Esophagus squamous epithelium (tissue), 5 donors: ENCODE results near the gene KRT38. TPM values are rescaled to one million over a fixed set of nuclear protein-coding genes. Genes with fewer than 3 reads are reported as not detected.

ENCODE experiments used
- DNase-seq: peaks from one replicate; lab custom pipeline; 2025; lab: John Stamatoyannopoulos, UW
- H3K27ac ChIP-seq, 4 donors: fragments of 200-600 bp; sonication (generic); one replicate each; pipeline ENCODE4 v1.5.1; 2016 to 2019; ENCODE audit warnings: mild to moderate bottlenecking in 1 of 4
- H3K27me3 ChIP-seq, 4 donors: fragments of 200-600 bp; sonication (generic); 1 replicate in 3 of 4; 2 replicates in 1 of 4; pipeline versions ENCODE4 v1.5.1 to v1.6.0; 2017 to 2021; ENCODE audit warnings: antibody characterized with exemption in 1 of 4
- H3K36me3 ChIP-seq, 3 donors: fragments of 200-600 bp; sonication (generic); one replicate each; pipeline ENCODE4 v1.5.1; 2016 to 2019
- H3K4me1 ChIP-seq, 3 donors: fragments of 200-600 bp; sonication (generic); one replicate each; pipeline ENCODE4 v1.5.1; 2017 to 2019
- H3K4me3 ChIP-seq, 4 donors: fragments of 200-600 bp; sonication (generic); 1 replicate in 3 of 4; 2 replicates in 1 of 4; pipeline ENCODE4 v1.5.1; 2016 to 2019; ENCODE audit warnings: mild to moderate bottlenecking in 2 of 4, moderate library complexity in 1 of 4
- H3K9me3 ChIP-seq, 3 donors: fragments of 200-600 bp; sonication (generic); one replicate each; pipeline ENCODE4 v1.5.1; 2016 to 2019
- POLR2A ChIP-seq, 4 donors: fragments of 450-650 bp; IDR thresholded peaks; one replicate each; pipeline ENCODE4 v1.6.1; 2017; ENCODE audit warnings: antibody characterized with exemption in 4 of 4, mild to moderate bottlenecking in 4 of 4, moderate library complexity in 3 of 4
- WGBS, 2 donors: methylation state at CpG; one replicate each; pipeline ENCODE4 v1.1.5; 2018; 5-methylcytosine and 5-hydroxymethylcytosine counted together
- intact Hi-C: fragments of 100-400 bp; cut with DNase I; formaldehyde crosslinking; loops from one replicate; pipeline ENCODE4 v1.15.0; 2022
- total RNA-seq, 4 donors: library from RNA; depleted of rRNA; stranded (reverse); fragments of >200 nt; gene quantifications; one replicate each; pipeline ENCODE4 v1.1.0, GENCODE V29; 2016
- TF ChIP-seq, protein P1 (sequence below), 6 experiments: fragments of 450-650 bp in 4 of 6; fragments of 200-600 bp in 2 of 6; sonication (generic) in 2 of 6; IDR thresholded peaks; one replicate each; pipeline ENCODE4 v1.5.1; 2016 to 2019; ENCODE audit warnings: antibody characterized with exemption in 6 of 6, mild to moderate bottlenecking in 4 of 6, moderate library complexity in 4 of 6
- donor health status: DM: yes; HTN: yes; CAD: no.

The KRT38 gene
- total RNA-seq, 4 donors from 2014 or later: 0.18 TPM; not detected in 3

DNA sequence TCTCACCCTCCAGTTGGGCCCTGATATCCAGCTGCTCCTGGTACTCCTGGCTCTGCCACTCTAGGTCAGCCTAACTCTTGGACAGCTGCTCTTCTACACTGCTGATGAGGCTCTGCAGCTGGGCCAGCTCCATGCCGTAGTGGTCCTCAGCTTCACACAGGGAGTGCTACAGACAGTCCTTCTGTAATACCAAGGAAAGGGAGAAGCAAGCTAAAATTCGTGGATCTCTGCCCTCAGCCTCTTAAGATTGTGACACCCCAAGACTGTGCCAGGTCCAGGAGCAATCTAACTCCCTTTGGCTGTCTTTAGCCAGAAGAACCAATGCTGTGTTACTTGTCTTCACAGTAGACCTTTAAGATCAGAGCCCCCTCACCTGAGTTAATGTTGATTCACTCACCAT, 7.7 kb upstream of the KRT38 start:
- no peaks in the 10 kb centered on the region for H3K9me3 ChIP-seq
- no peak overlapping the region for H3K4me3 ChIP-seq
- H3K27me3 ChIP-seq: peaks cover 0 to 18% (median 0%) of the 10 kb centered on the region in 4 donors
- H3K27ac ChIP-seq: no peak overlapping the region
- no peak for TF ChIP-seq POLR2A (IDR thresholded peaks at IDR 0.05)
- TF ChIP-seq, protein P1, sequence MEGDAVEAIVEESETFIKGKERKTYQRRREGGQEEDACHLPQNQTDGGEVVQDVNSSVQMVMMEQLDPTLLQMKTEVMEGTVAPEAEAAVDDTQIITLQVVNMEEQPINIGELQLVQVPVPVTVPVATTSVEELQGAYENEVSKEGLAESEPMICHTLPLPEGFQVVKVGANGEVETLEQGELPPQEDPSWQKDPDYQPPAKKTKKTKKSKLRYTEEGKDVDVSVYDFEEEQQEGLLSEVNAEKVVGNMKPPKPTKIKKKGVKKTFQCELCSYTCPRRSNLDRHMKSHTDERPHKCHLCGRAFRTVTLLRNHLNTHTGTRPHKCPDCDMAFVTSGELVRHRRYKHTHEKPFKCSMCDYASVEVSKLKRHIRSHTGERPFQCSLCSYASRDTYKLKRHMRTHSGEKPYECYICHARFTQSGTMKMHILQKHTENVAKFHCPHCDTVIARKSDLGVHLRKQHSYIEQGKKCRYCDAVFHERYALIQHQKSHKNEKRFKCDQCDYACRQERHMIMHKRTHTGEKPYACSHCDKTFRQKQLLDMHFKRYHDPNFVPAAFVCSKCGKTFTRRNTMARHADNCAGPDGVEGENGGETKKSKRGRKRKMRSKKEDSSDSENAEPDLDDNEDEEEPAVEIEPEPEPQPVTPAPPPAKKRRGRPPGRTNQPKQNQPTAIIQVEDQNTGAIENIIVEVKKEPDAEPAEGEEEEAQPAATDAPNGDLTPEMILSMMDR (IDR thresholded peaks at IDR 0.05): no peak
- 43% methylated on average over 1 of the region's 2 CpGs; no CpG with 5 or more reads in 1 of the 2 donors for WGBS, 2 donors
- H3K36me3 ChIP-seq: no peaks in the 10 kb centered on the region
- no peak for DNase-seq
- H3K4me1 ChIP-seq: no peaks in the 10 kb centered on the region
- intact Hi-C loops: no loop called here

DNA sequence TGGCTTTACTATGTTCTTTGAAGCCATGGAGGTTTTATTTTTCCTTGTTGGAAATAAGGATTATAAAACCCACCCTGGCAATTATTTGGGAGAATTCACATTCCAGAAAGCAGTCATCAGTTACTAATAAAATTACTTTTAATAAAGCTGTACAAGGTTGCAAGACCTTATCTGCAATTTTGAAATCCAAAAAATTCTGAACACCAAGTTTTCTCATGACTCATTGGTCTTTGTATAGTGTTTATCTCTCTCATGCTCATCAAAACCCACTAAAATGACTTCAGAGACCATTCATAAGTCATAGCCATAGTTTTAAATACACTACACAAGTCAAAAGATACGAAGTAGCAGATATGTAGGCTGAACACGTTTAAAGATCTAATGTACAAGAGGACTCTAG, 6.0 kb upstream of the KRT38 start:
- no peak for DNase-seq
- Histone ChIP-seq H3K9me3 (no peaks in the 10 kb centered on the region), H3K27ac (no peak overlapping the region), H3K27me3 (peaks cover 0 to 24% (median 0%) of the 10 kb centered on the region in 4 donors), H3K4me1 (no peaks in the 10 kb centered on the region), H3K36me3 (no peaks in the 10 kb centered on the region), H3K4me3 (no peak overlapping the region)
- TF ChIP-seq, protein P1 (IDR thresholded peaks at IDR 0.05): no peak
- no peak for TF ChIP-seq POLR2A (IDR thresholded peaks at IDR 0.05)
- WGBS, 2 donors: 58 to 63% methylated on average over 2 of the region's 2 CpGs
- intact Hi-C loops: no loop called here

DNA sequence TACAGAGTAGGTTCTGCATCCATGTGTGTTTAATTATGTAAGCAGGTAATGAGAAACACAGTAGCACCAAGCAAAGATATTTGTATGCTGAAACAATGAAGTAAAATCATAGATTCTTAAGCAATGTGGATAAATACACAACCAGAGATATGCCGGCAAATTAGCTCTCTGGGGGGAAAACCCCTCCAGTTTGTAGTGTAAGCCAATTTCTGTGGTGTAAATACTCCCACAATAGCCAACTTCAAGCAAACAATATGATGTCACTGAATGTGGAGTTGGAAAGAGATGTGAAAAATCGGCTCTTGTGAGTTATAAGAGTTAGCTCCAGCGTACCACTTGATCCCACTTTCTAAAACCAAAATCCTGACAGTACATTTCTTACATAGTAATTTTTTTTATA, 3.9 kb upstream of the KRT38 start:
- DNase-seq: no peak
- H3K9me3 ChIP-seq: no peaks in the 10 kb centered on the region
- no peak for TF ChIP-seq POLR2A (IDR thresholded peaks at IDR 0.05)
- TF ChIP-seq, protein P1 (IDR thresholded peaks at IDR 0.05): no peak
- intact Hi-C loops: no loop called here
- no peak overlapping the region for H3K27ac ChIP-seq
- no peak overlapping the region for H3K4me3 ChIP-seq
- no peaks in the 10 kb centered on the region for H3K4me1 ChIP-seq
- H3K36me3 ChIP-seq: no peaks in the 10 kb centered on the region
- peaks cover 0 to 28% (median 0%) of the 10 kb centered on the region in 4 donors for H3K27me3 ChIP-seq
- 53 to 57% methylated on average over 3 of the region's 3 CpGs for WGBS, 2 donors

DNA sequence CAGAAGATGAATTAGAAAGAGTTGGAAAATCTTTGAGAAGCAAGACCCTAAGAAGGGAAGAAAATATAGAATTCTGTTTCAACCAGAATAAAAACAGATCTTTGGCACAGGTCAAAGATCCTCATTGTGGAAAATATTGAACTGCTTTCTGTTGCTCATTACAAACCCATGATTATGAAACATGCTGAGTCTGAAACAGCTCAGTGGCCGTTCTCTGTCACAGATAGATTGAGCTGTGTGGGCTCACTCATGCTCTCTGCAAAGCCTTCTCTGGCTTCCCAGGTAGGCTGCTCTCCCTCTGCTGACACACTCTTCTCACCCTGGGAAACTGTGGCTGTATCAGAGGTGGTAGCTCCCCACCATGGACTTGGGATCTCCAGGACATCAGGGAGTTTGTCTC, 3.4 kb upstream of the KRT38 start:
- Histone ChIP-seq H3K27me3 (peaks cover 0 to 28% (median 0%) of the 10 kb centered on the region in 4 donors), H3K36me3 (no peaks in the 10 kb centered on the region), H3K4me1 (no peaks in the 10 kb centered on the region), H3K9me3 (no peaks in the 10 kb centered on the region), H3K4me3 (no peak overlapping the region), H3K27ac (no peak overlapping the region)
- 40 to 58% methylated on average over 1 of the region's 1 CpG for WGBS, 2 donors
- intact Hi-C loops: no loop called here
- DNase-seq: no peak
- TF ChIP-seq POLR2A (IDR thresholded peaks at IDR 0.05): no peak
- TF ChIP-seq, protein P1 (IDR thresholded peaks at IDR 0.05): no peak

DNA sequence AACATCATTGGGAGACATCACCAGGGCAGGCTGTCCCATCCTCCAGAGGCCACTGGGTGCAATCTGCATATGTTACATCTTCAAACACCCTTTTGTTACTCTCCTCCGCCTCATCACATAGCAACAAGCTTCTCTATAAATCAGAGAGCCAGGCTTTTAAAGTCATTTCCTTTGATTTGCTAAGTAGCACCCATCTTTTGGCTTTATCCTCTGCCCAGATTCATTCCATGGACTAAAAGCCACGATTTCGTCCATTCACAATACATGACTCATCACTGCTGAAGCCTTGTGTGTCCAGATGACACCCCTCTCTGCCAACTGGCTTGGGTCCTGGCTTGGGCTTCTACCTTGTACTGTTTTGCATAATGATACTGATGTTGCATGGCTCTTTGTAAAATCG, 2.0 kb upstream of the KRT38 start:
- no peak for DNase-seq
- Histone ChIP-seq H3K27ac (no peak overlapping the region), H3K9me3 (no peaks in the 10 kb centered on the region), H3K27me3 (peaks cover 0 to 28% (median 0%) of the 10 kb centered on the region in 4 donors), H3K36me3 (no peaks in the 10 kb centered on the region), H3K4me3 (no peak overlapping the region), H3K4me1 (no peaks in the 10 kb centered on the region)
- 68 to 70% methylated on average over 4 of the region's 4 CpGs for WGBS, 2 donors
- TF ChIP-seq POLR2A (IDR thresholded peaks at IDR 0.05): no peak
- TF ChIP-seq, protein P1 (IDR thresholded peaks at IDR 0.05): no peak
- intact Hi-C loops: no loop called here
